BE2C (cell line): ENCODE measurements around the gene OARD1.

Experiments
- DNase-seq: peaks from one replicate; pipeline ENCODE4 v3.0.0-alpha.2; 2020
- H3K27me3 ChIP-seq: fragments of 250-450 bp; sonication (Bioruptor Pico); 2 replicates; pipeline ENCODE4 v1.5.1; 2020; ENCODE audit warnings: mild to moderate bottlenecking
- H3K36me3 ChIP-seq: fragments of 250-450 bp; sonication (Bioruptor Pico); 2 replicates; pipeline ENCODE4 v1.5.1; 2020; ENCODE audit warnings: mild to moderate bottlenecking
- H3K4me1 ChIP-seq: fragments of 250-450 bp; sonication (Bioruptor Pico); 2 replicates; pipeline ENCODE4 v1.5.1; 2020
- H3K4me3 ChIP-seq: 2 replicates; pipeline ENCODE4 v1.5.1; 2011; ENCODE audit warnings: low read depth, low read length
- H3K9me3 ChIP-seq: fragments of 250-450 bp; sonication (Bioruptor Pico); 2 replicates; pipeline ENCODE4 v1.5.1; 2020
- CTCF ChIP-seq: IDR thresholded peaks from 2 replicates; pipeline ENCODE4 v1.5.1; 2012; ENCODE audit warnings: mild to moderate bottlenecking, low read depth, low read length

The OARD1 gene

DNA sequence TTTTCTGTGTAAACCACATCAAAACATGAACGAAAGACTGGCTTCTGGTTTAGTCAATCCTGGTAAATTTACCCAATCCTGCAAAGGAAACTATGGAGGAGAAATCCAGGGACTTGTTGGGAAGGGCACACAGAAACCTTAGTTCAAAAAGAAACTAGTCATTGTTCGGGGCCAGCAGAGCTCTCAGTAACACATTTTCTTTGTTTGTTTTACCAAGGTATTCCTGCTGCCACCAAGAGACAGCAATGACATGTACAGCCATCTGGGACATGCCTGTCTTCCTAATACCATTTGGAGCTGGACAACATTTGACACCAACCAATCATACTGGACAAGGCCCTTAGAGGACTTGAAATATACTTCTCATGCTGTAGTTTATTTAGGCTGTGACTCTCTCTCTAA is 8.3 kb downstream of the OARD1 start:
- no peak for DNase-seq
- no peaks in the 10 kb centered on the region for H3K4me1 ChIP-seq
- no peak for TF ChIP-seq CTCF

DNA sequence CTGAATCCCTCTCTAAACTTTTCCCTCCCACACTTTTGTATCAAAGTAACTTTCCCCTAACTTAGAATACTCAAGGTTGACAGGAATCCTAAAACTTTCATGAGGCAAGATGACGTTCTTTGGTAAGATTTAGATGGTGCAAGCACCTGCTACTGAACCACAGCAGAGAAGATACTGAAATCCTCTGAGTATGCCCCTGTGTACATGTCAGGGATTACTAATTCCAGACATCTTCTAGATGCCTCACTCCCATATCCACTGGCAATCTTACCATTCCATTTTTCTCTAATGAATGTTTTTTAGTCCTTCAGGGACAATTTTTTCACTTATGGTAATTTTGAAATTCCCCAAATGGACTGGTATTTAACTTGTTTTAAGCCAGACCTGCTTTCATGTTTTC is 10.1 kb downstream of the OARD1 start:
- no peaks in the 10 kb centered on the region for H3K27me3 ChIP-seq
- H3K4me1 ChIP-seq, result no peaks in the 10 kb centered on the region
- no peaks in the 10 kb centered on the region; the same call in 1 of the 2 replicates for H3K36me3 ChIP-seq
- no peak overlapping the region for H3K4me3 ChIP-seq
- no peak for TF ChIP-seq CTCF
- no peaks in the 10 kb centered on the region for H3K9me3 ChIP-seq
- DNase-seq, result no peak

More for the DNA sequence above, 8.3 kb downstream of the OARD1 start:
- Histone ChIP-seq H3K4me3 (no peak overlapping the region), H3K27me3 (no peaks in the 10 kb centered on the region), H3K9me3 (no peaks in the 10 kb centered on the region), H3K36me3 (no peaks in the 10 kb centered on the region; the same call in 1 of the 2 replicates)

DNA sequence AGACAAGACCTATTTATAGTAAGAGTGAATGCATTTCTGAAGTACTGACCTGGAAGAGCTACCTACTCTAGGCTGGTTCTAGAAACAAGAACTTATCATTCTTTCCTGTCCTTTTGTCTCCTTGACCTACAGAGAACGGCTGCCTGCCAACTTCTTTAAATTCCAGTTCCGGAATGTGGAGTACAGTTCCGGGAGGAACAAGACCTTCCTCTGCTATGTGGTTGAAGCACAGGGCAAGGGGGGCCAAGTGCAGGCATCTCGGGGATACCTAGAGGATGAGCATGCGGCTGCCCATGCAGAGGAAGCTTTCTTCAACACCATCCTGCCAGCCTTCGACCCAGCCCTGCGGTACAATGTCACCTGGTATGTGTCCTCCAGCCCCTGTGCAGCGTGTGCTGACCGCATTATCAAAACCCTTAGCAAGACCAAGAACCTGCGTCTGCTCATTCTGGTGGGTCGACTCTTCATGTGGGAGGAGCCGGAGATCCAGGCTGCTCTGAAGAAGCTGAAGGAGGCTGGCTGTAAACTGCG is 10.9 kb downstream of the OARD1 start:
- Histone ChIP-seq H3K36me3 (no peaks in the 10 kb centered on the region; the same call in 1 of the 2 replicates), H3K9me3 (no peaks in the 10 kb centered on the region), H3K27me3 (no peaks in the 10 kb centered on the region), H3K4me3 (no peak overlapping the region), H3K4me1 (no peaks in the 10 kb centered on the region)
- DNase-seq, result no peak
- TF ChIP-seq CTCF, result no peak

DNA sequence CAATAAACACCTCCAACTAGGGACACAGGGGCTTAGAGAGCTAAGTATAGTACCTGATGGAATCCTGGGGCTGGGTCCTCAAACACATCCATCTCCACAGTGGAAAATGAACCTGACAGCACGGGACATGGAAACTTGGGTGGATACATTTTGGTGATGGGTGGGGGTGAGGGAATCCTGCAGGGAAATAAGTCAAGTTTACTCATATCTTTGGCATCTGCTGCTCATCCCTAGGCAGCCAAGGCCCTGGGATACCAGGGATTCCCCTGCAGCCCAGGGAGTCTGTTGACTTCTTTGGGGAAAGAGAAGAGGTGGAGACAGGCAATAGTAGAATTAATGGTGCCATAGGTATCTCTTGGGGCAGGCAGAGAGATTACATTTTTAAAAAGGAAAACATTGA is 12.6 kb downstream of the OARD1 start:
- no peak for TF ChIP-seq CTCF
- Histone ChIP-seq H3K4me1 (no peaks in the 10 kb centered on the region), H3K9me3 (no peaks in the 10 kb centered on the region), H3K4me3 (no peak overlapping the region), H3K36me3 (no peaks in the 10 kb centered on the region; the same call in 1 of the 2 replicates), H3K27me3 (no peaks in the 10 kb centered on the region)
- DNase-seq, result no peak

DNA sequence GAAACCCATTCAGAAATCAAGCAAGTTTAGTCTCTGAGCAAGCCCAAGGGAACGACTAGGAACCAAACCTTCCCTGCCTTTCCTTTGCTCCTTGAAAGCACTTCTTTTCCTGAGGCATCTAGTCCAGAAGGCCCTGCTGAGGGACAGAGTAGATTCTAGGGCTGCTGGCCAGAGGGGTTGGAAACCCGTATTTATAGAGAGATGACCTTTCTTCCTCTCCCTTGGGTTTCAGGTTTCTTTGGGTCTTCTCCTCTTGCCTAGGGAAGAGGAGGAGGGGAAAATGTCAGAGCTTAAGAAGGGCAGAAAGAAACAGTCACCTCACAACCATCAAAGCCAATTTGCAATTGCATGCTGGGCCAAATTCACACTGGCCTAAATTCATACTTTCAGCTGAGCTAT is 13.4 kb downstream of the OARD1 start:
- DNase-seq, result no peak
- no peaks in the 10 kb centered on the region for H3K9me3 ChIP-seq
- no peak for TF ChIP-seq CTCF
- H3K4me3 ChIP-seq, result no peak overlapping the region
- no peaks in the 10 kb centered on the region for H3K27me3 ChIP-seq
- H3K36me3 ChIP-seq, result no peaks in the 10 kb centered on the region
- H3K4me1 ChIP-seq, result no peaks in the 10 kb centered on the region

GRCh38 chr6:41056768-41057490 is 15.2 kb downstream of the OARD1 start:
- no peak for DNase-seq
- Histone ChIP-seq H3K4me1 (no peaks in the 10 kb centered on the region), H3K36me3 (no peaks in the 10 kb centered on the region), H3K9me3 (no peaks in the 10 kb centered on the region), H3K27me3 (no peaks in the 10 kb centered on the region), H3K4me3 (no peak overlapping the region)
- TF ChIP-seq CTCF, result no peak
